CD4-positive, alpha-beta T cell treated with Interleukin-1 beta for 1 hour (primary cell): ENCODE results near the gene ZSCAN5A.
"Not testable (repeated sequence)": the region's sequence is repeated elsewhere in the genome, so short reads cannot be mapped to it uniquely, and the experiment has no call there.

ENCODE experiments used
- DNase-seq, 2 donors: peaks; one replicate each; pipeline ENCODE4 v3.0.0-alpha.2; 2020 to 2022

The ZSCAN5A gene

GRCh38 chr19:56314018-56314380 lies 640 bp downstream of the ZSCAN5A start:
- DNase-seq, result no peak

GRCh38 chr19:56312787-56313657 lies 1.6 kb downstream of the ZSCAN5A start:
- no peak for DNase-seq

DNA sequence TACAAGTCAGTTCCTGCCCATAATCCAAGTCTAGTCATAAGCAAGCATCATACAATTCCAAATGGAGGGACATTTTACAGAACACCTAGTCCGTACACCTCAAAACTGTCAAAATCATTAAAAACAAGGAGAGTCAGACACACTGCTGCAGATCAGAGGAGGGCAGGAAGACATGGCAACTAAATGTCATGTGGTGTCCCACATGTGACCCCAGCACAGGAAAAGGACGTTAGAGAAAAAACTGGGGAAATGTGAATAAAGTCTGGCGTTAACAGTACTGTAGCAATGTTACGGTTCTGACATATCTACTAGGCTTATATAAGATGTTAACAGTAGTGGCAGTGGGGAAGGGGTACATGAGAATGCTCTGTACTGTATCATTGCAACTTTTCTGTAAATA lies 2.3 kb downstream of the ZSCAN5A start:
- no peak for DNase-seq

DNA sequence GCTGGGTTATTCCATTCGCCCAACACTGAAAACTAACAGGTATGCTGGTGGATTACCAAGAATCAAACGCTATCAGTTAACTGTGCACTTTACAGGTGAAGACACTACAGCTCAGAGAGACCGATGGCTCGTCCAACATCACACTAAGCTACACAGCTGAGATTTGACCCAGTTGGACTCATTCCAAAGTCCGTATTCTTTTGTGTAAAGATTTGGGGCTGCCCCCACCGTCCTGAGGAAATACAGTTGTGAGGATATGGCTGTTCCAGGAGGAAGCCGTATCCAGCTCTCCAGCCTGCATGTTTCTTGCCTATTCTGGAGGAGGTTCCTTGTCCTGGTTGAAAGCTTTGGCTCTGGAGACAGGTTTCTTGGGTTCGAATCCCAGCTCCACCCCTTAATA lies 4.2 kb downstream of the ZSCAN5A start:
- no peak for DNase-seq

- DNase-seq, result peak; percentile 55 to 58
These were observed 5.0 kb downstream of the ZSCAN5A start for GRCh38 chr19:56309511-56310185.

DNA sequence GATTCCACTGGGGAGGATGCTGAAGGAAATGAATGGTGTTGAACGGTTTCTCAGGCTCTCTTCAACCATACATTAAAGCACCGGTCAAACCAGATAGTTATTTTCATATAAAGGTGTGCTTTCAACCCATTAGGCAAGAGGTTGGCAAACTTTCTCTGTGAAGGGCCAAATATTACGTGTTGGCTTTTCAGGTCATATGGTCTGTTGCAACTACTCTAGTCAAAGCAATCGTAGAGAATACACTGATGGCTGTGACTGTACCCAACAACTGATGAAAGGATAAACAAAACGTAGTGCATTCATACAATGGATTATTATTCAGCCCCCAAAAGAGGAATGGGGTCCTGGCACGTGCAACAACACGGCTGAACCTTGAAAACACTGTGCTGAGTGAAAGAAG lies 5.8 kb downstream of the ZSCAN5A start:
- DNase-seq, result no peak

DNA sequence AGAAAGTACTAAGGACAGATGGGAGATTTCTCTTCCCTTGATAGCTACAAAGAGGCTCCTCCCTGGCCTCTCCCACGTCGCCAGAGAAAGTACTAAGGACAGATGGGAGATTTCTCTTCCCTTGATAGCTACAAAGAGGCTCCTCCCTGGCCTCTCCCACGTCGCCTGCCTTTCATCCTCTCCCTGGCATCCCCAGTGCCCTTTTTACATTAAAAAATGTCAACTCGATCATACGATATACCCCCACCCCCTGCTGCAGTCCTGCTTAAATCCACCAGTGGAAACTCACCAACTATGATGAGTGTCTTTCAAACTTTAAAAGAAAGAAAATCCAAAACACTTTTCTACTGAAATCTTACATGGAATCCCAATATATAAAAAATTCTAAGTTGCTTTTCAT lies 7.6 kb downstream of the ZSCAN5A start:
- DNase-seq, result not testable (repeated sequence)

- no peak for DNase-seq
These were observed 8.6 kb downstream of the ZSCAN5A start for GRCh38 chr19:56306016-56306415.

DNA sequence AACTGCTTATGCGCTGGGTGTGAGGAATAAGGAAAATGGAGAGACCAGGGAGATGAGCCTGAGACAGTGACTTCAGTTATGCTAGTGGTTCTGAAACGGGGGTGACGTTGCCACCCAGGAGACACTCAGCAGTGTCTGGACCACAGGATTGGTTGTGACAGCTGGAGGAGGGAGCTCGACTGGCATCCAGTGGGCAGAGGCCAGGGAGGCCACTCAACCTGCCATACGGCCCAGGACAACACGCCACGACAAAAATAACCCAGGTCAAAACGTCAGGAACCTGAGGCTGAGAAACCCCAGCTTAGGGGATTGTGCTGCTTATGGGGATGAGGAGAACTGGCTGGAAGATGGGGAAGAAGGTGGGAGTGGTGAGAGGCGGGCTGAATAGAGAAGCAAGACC lies 10.4 kb downstream of the ZSCAN5A start:
- no peak for DNase-seq

- DNase-seq, result no peak
These were observed 12.6 kb downstream of the ZSCAN5A start for GRCh38 chr19:56301886-56302620.

DNA sequence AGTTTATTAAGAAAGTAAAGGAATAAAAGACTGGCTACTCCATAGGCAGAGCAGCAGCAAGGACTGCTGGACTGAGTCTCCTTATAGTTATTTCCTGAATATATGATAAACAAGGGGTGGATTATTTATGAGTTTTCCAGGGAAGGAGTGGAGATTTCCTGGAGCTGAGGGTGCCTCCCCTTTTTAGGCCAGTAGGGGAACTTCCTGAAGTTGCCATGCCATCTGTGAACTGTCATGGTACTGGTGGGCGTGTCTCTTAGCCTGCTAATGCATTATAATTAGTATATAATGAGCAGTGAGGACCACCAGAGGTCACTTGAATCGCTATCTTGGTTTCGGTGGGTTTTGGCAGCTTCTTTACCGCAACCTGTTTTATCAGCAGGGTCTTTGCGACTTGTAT lies 13.5 kb downstream of the ZSCAN5A start:
- no peak for DNase-seq

GRCh38 chr19:56299688-56300087 lies 15.0 kb downstream of the ZSCAN5A start:
- DNase-seq, result no peak

- no peak for DNase-seq
These were observed 17.6 kb downstream of the ZSCAN5A start for GRCh38 chr19:56297010-56297409.

DNA sequence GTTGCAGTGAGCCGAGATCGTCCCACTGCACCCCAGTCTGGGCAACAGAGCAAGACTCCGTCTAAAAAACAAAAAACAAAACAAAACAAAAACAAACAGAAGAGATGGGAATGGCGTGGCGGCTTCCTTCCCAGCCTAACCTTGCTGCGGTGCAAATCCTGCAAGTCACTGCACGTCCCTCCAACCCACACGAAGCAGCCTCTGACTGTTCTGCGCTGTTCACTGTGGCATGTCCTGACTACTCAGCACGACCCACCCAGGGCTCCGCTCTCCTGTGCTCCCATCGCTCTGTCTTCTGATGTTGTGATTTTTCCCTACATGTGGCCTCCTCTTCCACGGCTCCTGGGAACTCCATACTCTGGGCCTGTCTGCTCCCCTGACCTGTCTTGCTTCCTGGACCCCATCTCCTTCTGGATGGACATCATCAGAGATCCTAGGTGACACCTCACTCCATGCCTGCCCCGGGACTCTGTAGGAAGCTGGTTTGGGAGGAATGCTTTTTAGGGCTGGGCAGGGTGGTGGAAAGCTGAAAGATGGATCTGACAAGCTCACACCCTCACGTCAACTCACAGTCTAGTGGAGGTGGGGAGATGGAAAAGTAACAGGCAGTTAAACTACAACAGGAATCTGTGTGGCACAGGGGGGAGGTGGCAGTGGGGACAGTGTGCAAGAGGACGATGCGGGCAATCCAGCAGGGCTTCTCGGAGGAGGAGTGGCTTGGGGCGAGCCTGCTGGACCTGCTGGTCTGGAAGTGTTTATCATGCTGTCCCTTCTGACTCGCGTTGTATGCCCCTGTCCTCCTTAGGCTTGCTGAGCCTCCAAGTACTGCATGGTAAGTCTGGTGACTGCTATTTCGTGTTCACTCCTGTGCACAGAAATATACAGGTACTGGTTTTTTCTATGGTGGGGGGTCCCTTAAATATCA lies 18.8 kb downstream of the ZSCAN5A start:
- DNase-seq, result no peak

GRCh38 chr19:56294549-56294948 lies 20.1 kb downstream of the ZSCAN5A start:
- DNase-seq, result no peak

DNA sequence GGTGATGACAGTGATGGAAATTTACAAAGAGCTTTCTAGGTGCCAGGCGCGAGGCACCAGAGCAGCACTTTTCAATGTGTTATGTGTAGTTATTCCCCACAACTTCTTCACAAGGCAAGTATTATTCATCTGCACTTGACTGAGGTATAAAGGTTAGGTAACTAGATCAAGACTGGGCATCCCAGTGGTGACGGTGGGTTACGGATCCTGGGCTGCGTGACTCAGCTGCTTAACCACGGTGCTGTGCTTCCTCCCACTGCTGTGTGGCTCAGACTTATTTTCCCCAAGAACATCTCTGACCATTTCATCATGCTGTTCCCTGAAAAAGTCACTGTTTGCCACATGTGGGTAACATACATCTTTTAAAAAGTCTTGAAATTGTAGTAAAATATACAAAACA lies 22.8 kb downstream of the ZSCAN5A start:
- DNase-seq, result no peak

GRCh38 chr19:56290104-56290503 lies 24.5 kb downstream of the ZSCAN5A start:
- DNase-seq, result no peak

DNA sequence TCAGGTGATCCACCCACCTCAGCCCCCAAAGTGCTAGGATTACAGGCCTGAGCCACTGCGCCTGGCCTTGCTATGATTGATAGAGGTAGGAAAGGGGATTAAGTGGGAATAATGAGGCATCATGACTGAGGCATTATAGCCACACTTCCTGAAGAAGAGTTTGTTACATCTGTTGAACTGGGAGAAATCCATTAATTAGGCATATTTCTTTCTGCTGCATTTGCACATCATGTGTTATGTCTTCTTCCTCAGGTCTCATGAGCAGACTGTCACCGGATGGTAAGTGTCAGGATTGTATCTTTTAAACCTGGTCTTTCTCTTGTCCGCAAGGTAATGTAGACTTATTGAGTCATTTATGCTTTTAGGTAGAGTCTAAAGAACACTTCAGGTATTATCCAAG lies 29.9 kb downstream of the ZSCAN5A start:
- no peak for DNase-seq

GRCh38 chr19:56282809-56283208 lies 31.8 kb downstream of the ZSCAN5A start:
- no peak for DNase-seq

- no peak for DNase-seq
These were observed 41.0 kb downstream of the ZSCAN5A start for GRCh38 chr19:56273563-56274117.

GRCh38 chr19:56272161-56272798 lies 42.4 kb downstream of the ZSCAN5A start, which contains the start of gene EDDM13:
TSS of gene EDDM13 (plus strand) at chr19:56272748. CDS start at chr19:56272835, 87 bp downstream.
- DNase-seq, result no peak

- no peak for DNase-seq
These were observed 43.5 kb downstream of the ZSCAN5A start for GRCh38 chr19:56271151-56271550.
